22Rv1 (cell line): ENCODE data around the gene SMAD4.
"Not testable (repeated sequence)": the region's sequence is repeated elsewhere in the genome, so short reads cannot be mapped to it uniquely, and the experiment has no call there.

Source experiments
- H3K27ac ChIP-seq: fragments of 450-650 bp; 2 replicates; pipeline ENCODE4 v1.5.1; 2017
- CTCF ChIP-seq: fragments of 450-650 bp; IDR thresholded peaks from 2 replicates; pipeline ENCODE4 v1.5.1; 2017; ENCODE audit warnings: mild to moderate bottlenecking
- ZFX ChIP-seq: fragments of 450-650 bp; IDR thresholded peaks from 2 replicates; pipeline ENCODE4 v1.6.1; 2017; ENCODE audit warnings: antibody characterized with exemption, borderline replicate concordance

The SMAD4 gene

GRCh38 chr18:51083398-51083797 is 53.4 kb downstream of the SMAD4 start:
- no peak for TF ChIP-seq CTCF
- H3K27ac ChIP-seq, result no peak overlapping the region

GRCh38 chr18:51088410-51088809 is 58.4 kb downstream of the SMAD4 start:
- H3K27ac ChIP-seq, result no peak overlapping the region
- TF ChIP-seq CTCF, result no peak
- no peak for TF ChIP-seq ZFX

- TF ChIP-seq ZFX (no peak), CTCF (no peak)
- no peak overlapping the region for H3K27ac ChIP-seq
Observed at GRCh38 chr18:51089691-51090090, 59.7 kb downstream of the SMAD4 start.

DNA sequence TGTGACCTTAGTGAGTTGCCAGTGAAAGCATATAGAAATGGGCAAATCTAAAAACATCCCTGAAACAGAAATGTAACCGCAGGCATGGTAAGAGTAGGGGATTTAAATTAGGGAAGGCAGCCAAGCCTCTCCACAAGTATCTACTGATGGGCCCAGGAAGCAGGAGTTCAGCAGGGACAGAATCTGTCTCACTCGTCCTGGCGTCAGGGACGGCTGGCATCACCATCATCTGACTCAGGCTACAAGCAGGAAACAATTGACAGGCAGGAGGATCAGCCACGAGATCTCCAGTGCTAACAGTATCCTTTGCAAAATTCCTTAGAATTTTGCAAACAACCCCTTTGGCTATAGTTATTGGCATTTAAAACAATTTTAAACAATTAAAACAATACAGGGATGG is 61.3 kb downstream of the SMAD4 start:
- TF ChIP-seq CTCF (no peak), ZFX (no peak)
- H3K27ac ChIP-seq, result no peak overlapping the region

GRCh38 chr18:51092117-51092516 is 62.1 kb downstream of the SMAD4 start:
- no peak overlapping the region for H3K27ac ChIP-seq
- TF ChIP-seq ZFX (no peak), CTCF (no peak)

- not testable (repeated sequence) for H3K27ac ChIP-seq
Observed at GRCh38 chr18:51092967-51093366, 63.0 kb downstream of the SMAD4 start.

- no peak for TF ChIP-seq ZFX
- TF ChIP-seq CTCF, result no peak
Observed at GRCh38 chr18:51097021-51097822, 67.2 kb downstream of the SMAD4 start.

GRCh38 chr18:51098082-51098481 is 68.1 kb downstream of the SMAD4 start:
- TF ChIP-seq ZFX, result no peak
- TF ChIP-seq CTCF, result no peak
- H3K27ac ChIP-seq, result no peak overlapping the region

More at GRCh38 chr18:51097021-51097822, 67.2 kb downstream of the SMAD4 start:
- no peak overlapping the region for H3K27ac ChIP-seq
